Measurements from ENCODE around the gene LSM11. TPM values are rescaled to one million over a fixed set of nuclear protein-coding genes. Genes with fewer than 3 reads are reported as not detected.

Gene LSM11
- polyA plus RNA-seq, 3 donors = 7.7 to 8.5 (median 8.3) TPM

DNA sequence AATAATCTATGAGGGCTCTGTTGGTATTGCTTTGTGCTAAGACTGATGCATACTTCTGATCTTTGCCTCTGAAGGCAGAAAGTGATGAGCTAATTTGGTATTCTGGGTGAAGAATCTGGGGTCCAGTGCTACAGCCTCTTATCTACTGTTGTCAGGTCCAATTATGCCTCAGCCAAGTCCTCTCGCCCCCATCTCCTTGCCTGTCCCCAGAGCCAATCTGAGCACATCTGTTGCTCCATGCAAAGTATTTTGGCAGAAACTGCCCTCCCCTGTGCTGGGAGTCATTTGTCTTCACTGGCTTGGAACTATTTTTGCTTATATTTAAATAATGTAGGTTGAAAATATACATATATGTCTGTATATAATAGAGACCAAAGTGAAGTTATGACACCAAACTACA lies 23.4 kb downstream of the LSM11 start:
- DNase-seq (ENCODE audit: low read depth in 3 of 3, low spot score in 2 of 3) = no peak

GRCh38 chr5:157767689-157768088 lies 24.2 kb downstream of the LSM11 start:
- DNase-seq (ENCODE audit: low read depth in 3 of 3, low spot score in 2 of 3) = no peak

DNA sequence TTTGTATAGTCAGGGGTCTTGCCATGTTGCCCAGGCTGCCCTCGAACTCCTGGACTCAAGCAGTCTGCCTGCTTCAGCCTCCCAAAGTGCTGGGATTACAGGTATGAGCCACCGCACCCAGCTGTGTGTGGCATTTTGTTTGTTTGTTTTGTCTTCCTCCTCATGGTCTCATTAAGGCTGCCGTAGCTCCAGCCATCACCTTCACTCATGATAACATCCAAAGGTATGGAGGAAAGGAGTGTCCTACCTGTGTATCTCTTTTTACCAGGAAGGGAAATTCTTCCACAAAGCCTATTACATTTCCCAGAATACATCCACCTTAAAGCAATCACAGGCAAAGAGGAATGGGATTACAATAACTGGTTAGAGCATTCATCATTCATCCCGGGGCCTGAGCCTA lies 27.2 kb downstream of the LSM11 start:
- no peak for DNase-seq (ENCODE audit: low read depth in 3 of 3, low spot score in 2 of 3)

DNA sequence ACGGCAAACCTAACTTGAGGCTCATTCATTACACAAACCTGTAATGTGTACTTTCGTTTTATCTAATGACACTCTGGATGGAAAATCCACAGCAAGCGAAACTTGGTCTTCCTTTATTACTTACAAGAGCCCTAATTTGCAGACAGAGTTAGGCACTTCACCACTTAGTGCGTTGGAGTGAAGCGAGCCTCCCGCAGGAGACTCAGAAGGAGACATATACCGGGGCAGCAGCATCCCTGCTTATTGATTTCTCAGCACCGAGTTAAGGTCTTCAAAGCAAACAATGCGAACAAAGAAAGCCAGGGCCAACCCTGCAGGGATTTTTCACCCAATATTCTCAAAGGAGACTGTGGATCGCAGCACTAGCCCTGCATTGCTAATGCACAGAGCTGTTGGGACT lies 28.6 kb downstream of the LSM11 start:
- no peak for DNase-seq (ENCODE audit: low read depth in 3 of 3, low spot score in 2 of 3)

DNA sequence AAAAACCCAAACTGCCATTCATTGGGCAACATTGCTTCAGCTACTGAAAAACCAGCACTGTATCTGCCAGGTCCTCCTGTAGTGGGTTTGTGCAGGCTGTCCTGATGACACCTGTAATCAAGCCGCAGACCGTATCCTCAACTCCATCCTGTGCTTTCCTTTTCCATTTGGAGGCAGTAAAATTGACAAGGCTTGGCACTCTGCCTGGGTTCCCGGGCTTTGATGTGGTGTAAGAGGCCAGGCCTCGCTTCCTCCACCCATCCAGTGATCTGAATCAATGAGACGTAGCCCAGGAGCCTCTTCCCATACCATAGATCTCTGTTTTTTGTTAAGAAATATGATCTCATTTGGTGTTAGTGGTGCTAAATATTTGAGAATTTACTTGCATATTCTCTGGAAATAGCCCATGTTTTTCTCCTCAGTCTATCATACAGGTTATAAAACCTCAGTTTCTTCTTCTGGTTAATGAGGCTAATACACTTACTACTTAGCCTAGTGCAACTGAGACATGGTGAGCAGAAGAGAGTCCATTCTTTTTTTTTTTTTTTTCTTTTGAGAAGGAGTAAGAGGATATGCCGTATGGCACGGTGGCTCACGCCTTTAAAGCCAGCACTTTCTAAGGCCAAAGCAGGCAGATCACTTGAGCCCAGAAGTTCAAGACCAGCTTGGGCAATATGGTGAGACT lies 34.8 kb downstream of the LSM11 start:
- DNase-seq (ENCODE audit: low read depth in 3 of 3, low spot score in 2 of 3) = peak; percentile 12 to 43 (median 29)

DNA sequence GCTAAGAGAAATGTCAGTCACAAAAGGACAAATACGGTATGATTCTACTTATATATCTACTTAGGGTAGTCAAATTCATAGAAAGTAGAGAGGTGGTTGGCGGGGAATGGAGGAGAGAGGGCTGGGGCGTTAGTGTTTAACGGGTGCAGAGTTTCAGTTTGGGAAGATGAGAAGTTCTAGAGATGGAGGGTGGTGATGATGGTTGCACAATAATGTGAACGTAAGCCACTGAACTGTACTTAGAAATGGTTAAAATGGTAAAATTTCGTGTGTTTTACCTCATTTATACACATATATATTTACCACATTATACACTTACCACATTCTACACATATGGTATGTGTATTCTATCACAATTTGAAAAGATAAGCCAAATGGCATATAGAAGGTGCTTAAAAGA lies 35.7 kb downstream of the LSM11 start:
- DNase-seq (ENCODE audit: low read depth in 3 of 3, low spot score in 2 of 3) = no peak

- no peak for DNase-seq (ENCODE audit: low read depth in 3 of 3, low spot score in 2 of 3)
Measured at GRCh38 chr5:157785801-157786200, 42.3 kb downstream of the LSM11 start.

GRCh38 chr5:157793301-157793700 lies 49.8 kb downstream of the LSM11 start:
- no peak for DNase-seq (ENCODE audit: low read depth in 3 of 3, low spot score in 2 of 3)

DNA sequence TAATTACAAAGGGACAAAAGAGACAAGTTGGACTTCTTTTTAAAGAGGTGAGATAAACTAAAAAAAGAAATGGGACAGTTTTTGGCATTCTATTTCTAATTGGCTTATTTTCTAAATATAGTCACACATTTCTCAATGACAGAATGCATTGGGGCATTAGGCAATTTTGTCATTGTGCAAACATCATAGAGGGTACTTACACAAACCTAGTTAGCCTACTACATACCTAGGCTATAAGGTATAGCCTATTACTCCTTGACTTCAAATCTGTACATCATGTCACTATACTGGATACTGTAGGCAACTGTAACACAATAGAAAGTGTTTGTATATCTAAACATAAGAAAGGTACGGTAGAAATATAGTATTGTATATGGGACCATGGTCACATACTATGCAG lies 56.1 kb downstream of the LSM11 start:
- DNase-seq (ENCODE audit: low read depth in 3 of 3, low spot score in 2 of 3) = no peak

- no peak for DNase-seq (ENCODE audit: low read depth in 3 of 3, low spot score in 2 of 3)
Measured at GRCh38 chr5:157800137-157800536, 56.6 kb downstream of the LSM11 start.

GRCh38 chr5:157802736-157803135 lies 59.2 kb downstream of the LSM11 start:
- no peak for DNase-seq (ENCODE audit: low read depth in 3 of 3, low spot score in 2 of 3)

DNA sequence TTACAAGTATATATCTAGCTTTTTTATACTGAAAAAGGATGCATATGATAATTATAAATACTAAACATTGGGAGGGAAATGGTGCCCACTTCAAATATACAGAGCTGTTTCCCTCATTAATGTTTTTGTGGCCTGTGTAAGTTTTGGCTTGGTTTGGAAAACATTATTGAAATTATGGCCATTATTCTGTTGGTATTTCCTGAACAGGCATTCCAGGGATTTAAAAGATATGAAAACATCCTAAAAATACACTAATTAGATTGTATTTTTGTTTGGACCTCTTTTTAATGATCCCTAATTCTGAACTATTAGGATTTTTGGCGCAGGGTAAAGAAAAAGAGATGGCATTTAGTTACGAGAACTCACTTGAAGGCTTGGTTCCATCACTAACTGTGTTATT lies 64.5 kb downstream of the LSM11 start:
- DNase-seq (ENCODE audit: low read depth in 3 of 3, low spot score in 2 of 3) = no peak

Other genes with a start within 250 kb of the LSM11 start
- 1 to 10 TPM; 7.7 to 9.6 (median 8.2) TPM for gene ADAM19, start 167.9 kb upstream of the LSM11 start, polyA plus RNA-seq (ENCODE audit: insufficient read length in 3 of 3)
- under 1 TPM; 0.65 to 0.83 (median 0.83) TPM for gene SOX30, start 91.3 kb upstream of the LSM11 start, polyA plus RNA-seq (ENCODE audit: insufficient read length in 3 of 3)
- not detected for gene C5orf52, start 72.2 kb upstream of the LSM11 start, polyA plus RNA-seq (ENCODE audit: insufficient read length in 3 of 3)
- gene THG1L, start 12.3 kb upstream of the LSM11 start, polyA plus RNA-seq (ENCODE audit: insufficient read length in 3 of 3) = 10 to 100 TPM; 28.1 to 33.1 (median 29.4) TPM
- gene CLINT1, start 115.4 kb downstream of the LSM11 start, polyA plus RNA-seq (ENCODE audit: insufficient read length in 3 of 3) = 100 to 1,000 TPM; 132 to 144 (median 141) TPM